ENCODE results near the gene MSI2. TPM values are rescaled to one million over a fixed set of nuclear protein-coding genes. Genes with fewer than 3 reads are reported as not detected.

MSI2 gene
- total RNA-seq, 2 experiments from 2014 or later: 113 to 114 TPM

GRCh38 chr17:57311281-57312216 lies 55.2 kb downstream of the MSI2 start:
- H3K27ac Mint-ChIP-seq: no peak overlapping the region
- no peak for ATAC-seq (ENCODE audit: low read depth)
- DNase-seq: no peak
- POLR2A ChIA-PET: no interaction called here
- no peak overlapping the region for H3K4me3 Mint-ChIP-seq
- H3K36me3 Mint-ChIP-seq: peaks cover 26% of the 10 kb centered on the region
- no peaks in the 10 kb centered on the region for H3K27me3 Mint-ChIP-seq
- H3K9me3 Mint-ChIP-seq: no peaks in the 10 kb centered on the region
- H3K4me1 Mint-ChIP-seq: peaks cover 14% of the 10 kb centered on the region

GRCh38 chr17:57312242-57312641 lies 55.9 kb downstream of the MSI2 start:
- no peaks in the 10 kb centered on the region for H3K9me3 Mint-ChIP-seq
- ATAC-seq (ENCODE audit: low read depth) (no peak), DNase-seq (no peak)
- no peak overlapping the region for H3K27ac Mint-ChIP-seq
- H3K4me3 Mint-ChIP-seq: no peak overlapping the region
- H3K36me3 Mint-ChIP-seq: peaks cover 26% of the 10 kb centered on the region
- POLR2A ChIA-PET: no interaction called here
- no peaks in the 10 kb centered on the region for H3K27me3 Mint-ChIP-seq
- peaks cover 14% of the 10 kb centered on the region for H3K4me1 Mint-ChIP-seq

GRCh38 chr17:57313097-57313835 lies 56.9 kb downstream of the MSI2 start:
- Mint-ChIP-seq H3K27ac (peak overlapping the region; percentile 21), H3K4me1 (peaks cover 14% of the 10 kb centered on the region), H3K9me3 (no peaks in the 10 kb centered on the region), H3K36me3 (peaks cover 23% of the 10 kb centered on the region), H3K4me3 (no peak overlapping the region), H3K27me3 (no peaks in the 10 kb centered on the region)
- DNase-seq: no peak
- no peak for ATAC-seq (ENCODE audit: low read depth)
- POLR2A ChIA-PET: no interaction called here

- Mint-ChIP-seq H3K27ac (no peak overlapping the region), H3K27me3 (no peaks in the 10 kb centered on the region), H3K9me3 (no peaks in the 10 kb centered on the region), H3K4me1 (peaks cover 12% of the 10 kb centered on the region), H3K4me3 (no peak overlapping the region), H3K36me3 (peaks cover 15% of the 10 kb centered on the region)
- ATAC-seq (ENCODE audit: low read depth) (no peak), DNase-seq (no peak)
- POLR2A ChIA-PET: no interaction called here
These were observed 59.0 kb downstream of the MSI2 start for GRCh38 chr17:57315061-57316015.

- Mint-ChIP-seq H3K9me3 (no peaks in the 10 kb centered on the region), H3K36me3 (peaks cover 12% of the 10 kb centered on the region), H3K4me1 (peaks cover 5% of the 10 kb centered on the region), H3K27me3 (no peaks in the 10 kb centered on the region), H3K27ac (no peak overlapping the region), H3K4me3 (no peak overlapping the region)
- ATAC-seq (ENCODE audit: low read depth) (no peak), DNase-seq (no peak)
- POLR2A ChIA-PET: no interaction called here
These were observed 60.0 kb downstream of the MSI2 start for GRCh38 chr17:57316361-57316760.

- ATAC-seq (ENCODE audit: low read depth): no peak
- no peak overlapping the region for H3K27ac Mint-ChIP-seq
- no peak for DNase-seq
- no peak overlapping the region for H3K4me3 Mint-ChIP-seq
- H3K4me1 Mint-ChIP-seq: peaks cover 5% of the 10 kb centered on the region
- peaks cover 12% of the 10 kb centered on the region for H3K36me3 Mint-ChIP-seq
- POLR2A ChIA-PET: interaction anchor here (0.8 kb wide), 1 partner anchor 9 kb away, joined by 4 read pairs; no protein-coding TSS in a partner anchor
- no peaks in the 10 kb centered on the region for H3K9me3 Mint-ChIP-seq
- no peaks in the 10 kb centered on the region for H3K27me3 Mint-ChIP-seq
These were observed 60.8 kb downstream of the MSI2 start for GRCh38 chr17:57317079-57317478.

GRCh38 chr17:57318913-57319312 lies 62.6 kb downstream of the MSI2 start:
- H3K9me3 Mint-ChIP-seq: no peaks in the 10 kb centered on the region
- H3K4me3 Mint-ChIP-seq: no peak overlapping the region
- H3K36me3 Mint-ChIP-seq: peaks cover 6% of the 10 kb centered on the region
- H3K27ac Mint-ChIP-seq: no peak overlapping the region
- ATAC-seq (ENCODE audit: low read depth) (no peak), DNase-seq (no peak)
- POLR2A ChIA-PET: interaction anchor here (1.4 kb wide), 1 partner anchor 35 kb away, joined by 3 read pairs; no protein-coding TSS in a partner anchor
- H3K27me3 Mint-ChIP-seq: no peaks in the 10 kb centered on the region
- peaks cover 5% of the 10 kb centered on the region for H3K4me1 Mint-ChIP-seq

- H3K9me3 Mint-ChIP-seq: no peaks in the 10 kb centered on the region
- no peaks in the 10 kb centered on the region for H3K27me3 Mint-ChIP-seq
- H3K4me3 Mint-ChIP-seq: no peak overlapping the region
- H3K4me1 Mint-ChIP-seq: peaks cover 5% of the 10 kb centered on the region
- no peak for DNase-seq
- H3K27ac Mint-ChIP-seq: no peak overlapping the region
- no peak for ATAC-seq (ENCODE audit: low read depth)
- POLR2A ChIA-PET: no interaction called here
- peaks cover 4% of the 10 kb centered on the region for H3K36me3 Mint-ChIP-seq
These were observed 63.5 kb downstream of the MSI2 start for GRCh38 chr17:57319806-57320205.

GRCh38 chr17:57323391-57323790 lies 67.1 kb downstream of the MSI2 start:
- POLR2A ChIA-PET: no interaction called here
- Mint-ChIP-seq H3K4me1 (peaks cover 9% of the 10 kb centered on the region), H3K4me3 (no peak overlapping the region), H3K36me3 (peaks cover 12% of the 10 kb centered on the region), H3K9me3 (peaks cover 3% of the 10 kb centered on the region), H3K27me3 (no peaks in the 10 kb centered on the region), H3K27ac (no peak overlapping the region)
- no peak for DNase-seq
- no peak for ATAC-seq (ENCODE audit: low read depth)

GRCh38 chr17:57324060-57324459 lies 67.7 kb downstream of the MSI2 start:
- peaks cover 17% of the 10 kb centered on the region for H3K36me3 Mint-ChIP-seq
- no peak overlapping the region for H3K27ac Mint-ChIP-seq
- no peak overlapping the region for H3K4me3 Mint-ChIP-seq
- POLR2A ChIA-PET: no interaction called here
- H3K27me3 Mint-ChIP-seq: no peaks in the 10 kb centered on the region
- ATAC-seq (ENCODE audit: low read depth) (no peak), DNase-seq (no peak)
- peaks cover 3% of the 10 kb centered on the region for H3K9me3 Mint-ChIP-seq
- peaks cover 14% of the 10 kb centered on the region for H3K4me1 Mint-ChIP-seq

GRCh38 chr17:57324631-57325030 lies 68.3 kb downstream of the MSI2 start:
- peaks cover 14% of the 10 kb centered on the region for H3K4me1 Mint-ChIP-seq

GRCh38 chr17:57326336-57326735 lies 70.0 kb downstream of the MSI2 start:
- Mint-ChIP-seq H3K36me3 (peaks cover 25% of the 10 kb centered on the region), H3K9me3 (peaks cover 3% of the 10 kb centered on the region), H3K27ac (no peak overlapping the region), H3K4me3 (no peak overlapping the region), H3K27me3 (no peaks in the 10 kb centered on the region), H3K4me1 (peaks cover 14% of the 10 kb centered on the region)
- POLR2A ChIA-PET: no interaction called here
- ATAC-seq (ENCODE audit: low read depth): no peak
- no peak for DNase-seq

More at GRCh38 chr17:57324631-57325030, 68.3 kb downstream of the MSI2 start:
- POLR2A ChIA-PET: no interaction called here
- Mint-ChIP-seq H3K27me3 (no peaks in the 10 kb centered on the region), H3K36me3 (peaks cover 17% of the 10 kb centered on the region), H3K4me3 (no peak overlapping the region), H3K9me3 (peaks cover 3% of the 10 kb centered on the region), H3K27ac (no peak overlapping the region)
- ATAC-seq (ENCODE audit: low read depth) (no peak), DNase-seq (no peak)

- POLR2A ChIA-PET: no interaction called here
These were observed 70.4 kb downstream of the MSI2 start for GRCh38 chr17:57326764-57327163.

More at GRCh38 chr17:57326764-57327163, 70.4 kb downstream of the MSI2 start:
- no peak for DNase-seq
- peaks cover 3% of the 10 kb centered on the region for H3K9me3 Mint-ChIP-seq
- no peak for ATAC-seq (ENCODE audit: low read depth)
- peaks cover 14% of the 10 kb centered on the region for H3K4me1 Mint-ChIP-seq
- no peak overlapping the region for H3K4me3 Mint-ChIP-seq
- H3K27ac Mint-ChIP-seq: no peak overlapping the region
- H3K36me3 Mint-ChIP-seq: peaks cover 28% of the 10 kb centered on the region
- H3K27me3 Mint-ChIP-seq: no peaks in the 10 kb centered on the region
